Nephron (organoid): Measurements from ENCODE around the gene VPS26B.

Source experiments
- H3K27ac Mint-ChIP-seq, 3 experiments: 2 replicates each; pipeline ENCODE4 v1.8.0; 2020; ENCODE audit warnings: mixed read lengths in 3 of 3, mild to moderate bottlenecking in 2 of 3, moderate library complexity in 1 of 3
- H3K27me3 Mint-ChIP-seq: 2 replicates; pipeline ENCODE4 v1.8.0; 2021; ENCODE audit warnings: low read depth, mild to moderate bottlenecking, moderate library complexity, mixed read lengths
- H3K36me3 Mint-ChIP-seq: 2 replicates; pipeline ENCODE4 v1.8.0; 2020; ENCODE audit warnings: low read depth, mixed read lengths
- H3K4me1 Mint-ChIP-seq: 2 replicates; pipeline ENCODE4 v1.8.0; 2020; ENCODE audit warnings: mixed read lengths
- H3K4me3 Mint-ChIP-seq, 3 experiments: 2 replicates each; pipeline ENCODE4 v1.8.0; 2020; ENCODE audit warnings: mild to moderate bottlenecking in 3 of 3, mixed read lengths in 3 of 3, moderate library complexity in 2 of 3
- H3K9me3 Mint-ChIP-seq: 2 replicates; pipeline ENCODE4 v1.8.0; 2020; ENCODE audit warnings: mixed read lengths
- CTCF ChIP-seq, 3 experiments: fragments of 200-600 bp; sonication (generic); IDR thresholded peaks; one replicate each; pipeline ENCODE4 v1.5.0; 2021; ENCODE audit warnings: antibody characterized with exemption in 3 of 3; ENCODE audit not compliant: unreplicated experiment in 3 of 3

VPS26B gene

GRCh38 chr11:134290646-134291045 lies 66.2 kb downstream of the VPS26B start:
- TF ChIP-seq CTCF (IDR thresholded peaks at IDR 0.05; ENCODE audit: unreplicated experiment in 3 of 3): no peak
- H3K36me3 Mint-ChIP-seq: no peaks in the 10 kb centered on the region
- H3K27ac Mint-ChIP-seq: peak overlapping the region in 1 of 3 experiments; percentile 29
- H3K9me3 Mint-ChIP-seq: no peaks in the 10 kb centered on the region
- H3K4me3 Mint-ChIP-seq: no peak overlapping the region
- peaks cover 10% of the 10 kb centered on the region for H3K4me1 Mint-ChIP-seq
- peaks cover 18% of the 10 kb centered on the region for H3K27me3 Mint-ChIP-seq

- Mint-ChIP-seq H3K27ac (peak overlapping the region in 1 of 3 experiments; percentile 29), H3K27me3 (peaks cover 18% of the 10 kb centered on the region), H3K9me3 (no peaks in the 10 kb centered on the region), H3K4me3 (no peak overlapping the region), H3K36me3 (no peaks in the 10 kb centered on the region), H3K4me1 (peaks cover 10% of the 10 kb centered on the region)
- TF ChIP-seq CTCF (IDR thresholded peaks at IDR 0.05; ENCODE audit: unreplicated experiment in 3 of 3): no peak
Measured at GRCh38 chr11:134291196-134291595, 66.7 kb downstream of the VPS26B start.

- no peak overlapping the region for H3K4me3 Mint-ChIP-seq
- peaks cover 18% of the 10 kb centered on the region for H3K27me3 Mint-ChIP-seq
- no peaks in the 10 kb centered on the region for H3K9me3 Mint-ChIP-seq
- no peak overlapping the region for H3K27ac Mint-ChIP-seq
- H3K4me1 Mint-ChIP-seq: peaks cover 10% of the 10 kb centered on the region
- H3K36me3 Mint-ChIP-seq: no peaks in the 10 kb centered on the region
- no peak for TF ChIP-seq CTCF (IDR thresholded peaks at IDR 0.05; ENCODE audit: unreplicated experiment in 3 of 3)
Measured at GRCh38 chr11:134292661-134293060, 68.2 kb downstream of the VPS26B start.

GRCh38 chr11:134293119-134294113 lies 68.9 kb downstream of the VPS26B start:
- H3K27me3 Mint-ChIP-seq: peaks cover 18% of the 10 kb centered on the region
- H3K27ac Mint-ChIP-seq: no peak overlapping the region
- no peak for TF ChIP-seq CTCF (IDR thresholded peaks at IDR 0.05; ENCODE audit: unreplicated experiment in 3 of 3)
- no peaks in the 10 kb centered on the region for H3K9me3 Mint-ChIP-seq
- peaks cover 5% of the 10 kb centered on the region for H3K4me1 Mint-ChIP-seq
- no peak overlapping the region for H3K4me3 Mint-ChIP-seq
- H3K36me3 Mint-ChIP-seq: no peaks in the 10 kb centered on the region

- H3K27me3 Mint-ChIP-seq: peaks cover 14% of the 10 kb centered on the region
- TF ChIP-seq CTCF (IDR thresholded peaks at IDR 0.05; ENCODE audit: unreplicated experiment in 3 of 3): no peak
- no peak overlapping the region for H3K27ac Mint-ChIP-seq
- peaks cover 6% of the 10 kb centered on the region for H3K9me3 Mint-ChIP-seq
- no peaks in the 10 kb centered on the region for H3K4me1 Mint-ChIP-seq
- H3K36me3 Mint-ChIP-seq: no peaks in the 10 kb centered on the region
- H3K4me3 Mint-ChIP-seq: no peak overlapping the region
Measured at GRCh38 chr11:134294664-134295063, 70.2 kb downstream of the VPS26B start.
